ENCODE data around the gene SRGAP2C.
"Not testable (repeated sequence)": the region's sequence is repeated elsewhere in the genome, so short reads cannot be mapped to it uniquely, and the experiment has no call there.

The SRGAP2C gene

DNA sequence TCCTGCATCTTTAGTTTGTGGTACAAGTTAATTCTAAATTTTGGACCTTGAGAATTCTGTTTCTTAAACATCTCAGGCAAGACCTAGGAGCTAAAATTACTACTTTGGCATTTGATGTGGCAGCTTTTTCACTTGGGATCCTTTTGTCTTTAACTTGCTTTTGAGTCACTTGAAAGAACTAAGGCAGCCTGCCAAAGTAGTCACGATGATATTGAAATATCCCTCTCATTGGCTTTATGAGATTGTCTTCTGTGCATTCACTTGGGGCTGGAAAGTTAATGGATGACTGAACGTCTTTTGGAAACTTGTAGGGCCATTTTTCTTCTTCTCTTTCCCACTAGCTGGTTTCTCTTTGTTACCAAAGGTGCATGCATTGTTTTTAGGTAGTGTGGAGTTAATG lies 90.7 kb downstream of the SRGAP2C start:
- not testable (repeated sequence) for H4K8ac ChIP-seq (ENCODE audit: low read depth, low read length); H3K9ac ChIP-seq (ENCODE audit: low read length); H2BK12ac ChIP-seq (ENCODE audit: low read length); H3K4ac ChIP-seq (ENCODE audit: low read depth, low read length); H3K79me1 ChIP-seq (ENCODE audit: low read length); H3K4me2 ChIP-seq (ENCODE audit: low read length); H2AK5ac ChIP-seq (ENCODE audit: low read length); H3K4me3 ChIP-seq (ENCODE audit: low read depth, low read length); H3K36me3 ChIP-seq (ENCODE audit: control insufficient read depth in 1 of 2, insufficient read depth in 2 of 2, low read length in 2 of 2); DNase-seq; H3K27me3 ChIP-seq (ENCODE audit: insufficient read depth, low read length); H3K27ac ChIP-seq (ENCODE audit: low read depth, low read length); H3K14ac ChIP-seq (ENCODE audit: low read length); H2BK120ac ChIP-seq (ENCODE audit: insufficient read depth, low read length, poor library complexity); H3K18ac ChIP-seq (ENCODE audit: low read length); H3K79me2 ChIP-seq (ENCODE audit: control insufficient read depth, insufficient read depth, low read length, poor library complexity); H3K4me1 ChIP-seq (ENCODE audit: control insufficient read depth in 1 of 2, insufficient read depth in 2 of 2, low read length in 2 of 2); H2AFZ ChIP-seq (ENCODE audit: insufficient read depth, low read length, poor library complexity); H3K9me3 ChIP-seq (ENCODE audit: insufficient read depth, low read depth, low read length); H2BK5ac ChIP-seq (ENCODE audit: low read depth, low read length, poor library complexity); H3K23ac ChIP-seq (ENCODE audit: low read length); H4K12ac ChIP-seq (ENCODE audit: low read depth, low read length); H4K91ac ChIP-seq (ENCODE audit: low read depth, low read length)
- WGBS (ENCODE audit: extremely low coverage, insufficient coverage, insufficient read length): no CpG with 5 or more reads among the region's 2 CpGs

DNA sequence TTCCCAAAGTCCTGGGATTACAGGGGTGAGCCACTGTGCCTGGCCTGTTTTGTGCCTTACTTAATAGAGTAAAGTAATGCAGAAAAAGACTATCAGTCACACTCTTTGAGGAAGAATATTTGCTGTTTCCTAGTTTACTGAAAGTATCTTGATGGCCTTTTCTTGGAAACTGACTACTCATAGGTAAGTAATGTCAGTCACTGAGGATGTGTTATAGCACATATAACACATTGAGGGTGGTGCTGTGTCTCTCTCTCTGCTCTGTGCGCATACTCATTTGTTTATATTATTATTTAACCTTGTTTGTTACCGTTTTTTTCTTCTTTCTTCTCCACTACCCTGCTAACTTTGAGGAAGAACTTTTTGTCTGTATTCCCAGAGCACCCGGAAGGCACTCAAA lies 93.4 kb downstream of the SRGAP2C start:
- not testable (repeated sequence) for H4K91ac ChIP-seq (ENCODE audit: low read depth, low read length); H3K4me2 ChIP-seq (ENCODE audit: low read length); H4K12ac ChIP-seq (ENCODE audit: low read depth, low read length); H3K79me2 ChIP-seq (ENCODE audit: control insufficient read depth, insufficient read depth, low read length, poor library complexity); H3K36me3 ChIP-seq (ENCODE audit: control insufficient read depth in 1 of 2, insufficient read depth in 2 of 2, low read length in 2 of 2); H3K79me1 ChIP-seq (ENCODE audit: low read length); H3K14ac ChIP-seq (ENCODE audit: low read length); H3K23ac ChIP-seq (ENCODE audit: low read length); H3K27ac ChIP-seq (ENCODE audit: low read depth, low read length); H4K8ac ChIP-seq (ENCODE audit: low read depth, low read length); DNase-seq; H2AFZ ChIP-seq (ENCODE audit: insufficient read depth, low read length, poor library complexity); H3K27me3 ChIP-seq (ENCODE audit: insufficient read depth, low read length); H3K4me1 ChIP-seq (ENCODE audit: control insufficient read depth in 1 of 2, insufficient read depth in 2 of 2, low read length in 2 of 2); H3K9ac ChIP-seq (ENCODE audit: low read length); H3K18ac ChIP-seq (ENCODE audit: low read length); H2BK120ac ChIP-seq (ENCODE audit: insufficient read depth, low read length, poor library complexity); H2BK5ac ChIP-seq (ENCODE audit: low read depth, low read length, poor library complexity); H2AK5ac ChIP-seq (ENCODE audit: low read length); H3K4me3 ChIP-seq (ENCODE audit: low read depth, low read length); H3K4ac ChIP-seq (ENCODE audit: low read depth, low read length); H3K9me3 ChIP-seq (ENCODE audit: insufficient read depth, low read depth, low read length); H2BK12ac ChIP-seq (ENCODE audit: low read length)
- no CpG with 5 or more reads among the region's 3 CpGs for WGBS (ENCODE audit: extremely low coverage, insufficient coverage, insufficient read length)

- no CpG with 5 or more reads among the region's 4 CpGs for WGBS (ENCODE audit: extremely low coverage, insufficient coverage, insufficient read length)
- peak; percentile 1 to 2 for DNase-seq
- not testable (repeated sequence) for H3K9me3 ChIP-seq (ENCODE audit: insufficient read depth, low read depth, low read length)
Observed at GRCh38 chr1:121278777-121279547, 94.2 kb downstream of the SRGAP2C start.

DNA sequence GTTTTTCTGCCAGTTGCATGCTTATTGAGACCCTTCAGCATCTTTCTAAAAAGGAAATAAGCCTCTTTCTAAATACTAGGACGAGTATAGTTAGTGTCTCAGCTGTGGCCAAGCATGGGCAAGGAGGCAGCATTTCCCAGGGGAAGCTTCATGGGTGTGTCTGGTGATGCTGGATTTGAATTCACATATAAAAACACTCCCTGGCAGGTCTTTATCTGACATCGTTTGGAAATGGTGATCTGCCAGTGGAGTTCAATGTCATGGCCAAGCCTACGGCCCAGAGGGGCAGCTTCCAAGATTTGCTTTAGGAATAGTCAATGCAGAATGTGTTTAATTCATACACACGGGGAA lies 94.7 kb downstream of the SRGAP2C start:
- H3K4me3 ChIP-seq (ENCODE audit: low read depth, low read length); H3K27ac ChIP-seq (ENCODE audit: low read depth, low read length); H4K91ac ChIP-seq (ENCODE audit: low read depth, low read length); H3K18ac ChIP-seq (ENCODE audit: low read length); H3K79me2 ChIP-seq (ENCODE audit: control insufficient read depth, insufficient read depth, low read length, poor library complexity); H3K23ac ChIP-seq (ENCODE audit: low read length); H3K14ac ChIP-seq (ENCODE audit: low read length); H3K27me3 ChIP-seq (ENCODE audit: insufficient read depth, low read length); H2BK5ac ChIP-seq (ENCODE audit: low read depth, low read length, poor library complexity); H4K12ac ChIP-seq (ENCODE audit: low read depth, low read length); H3K36me3 ChIP-seq (ENCODE audit: control insufficient read depth in 1 of 2, insufficient read depth in 2 of 2, low read length in 2 of 2); DNase-seq; H3K9ac ChIP-seq (ENCODE audit: low read length); H4K8ac ChIP-seq (ENCODE audit: low read depth, low read length); H3K4me1 ChIP-seq (ENCODE audit: control insufficient read depth in 1 of 2, insufficient read depth in 2 of 2, low read length in 2 of 2); H2BK12ac ChIP-seq (ENCODE audit: low read length); H3K4ac ChIP-seq (ENCODE audit: low read depth, low read length); H2BK120ac ChIP-seq (ENCODE audit: insufficient read depth, low read length, poor library complexity); H3K9me3 ChIP-seq (ENCODE audit: insufficient read depth, low read depth, low read length); H2AK5ac ChIP-seq (ENCODE audit: low read length); H3K4me2 ChIP-seq (ENCODE audit: low read length); H2AFZ ChIP-seq (ENCODE audit: insufficient read depth, low read length, poor library complexity); H3K79me1 ChIP-seq (ENCODE audit: low read length): not testable (repeated sequence)
- WGBS (ENCODE audit: extremely low coverage, insufficient coverage, insufficient read length): no CpG with 5 or more reads among the region's 4 CpGs

More at GRCh38 chr1:121278777-121279547, 94.2 kb downstream of the SRGAP2C start:
- H3K36me3 ChIP-seq (ENCODE audit: control insufficient read depth in 1 of 2, insufficient read depth in 2 of 2, low read length in 2 of 2); H4K8ac ChIP-seq (ENCODE audit: low read depth, low read length); H4K91ac ChIP-seq (ENCODE audit: low read depth, low read length); H2AK5ac ChIP-seq (ENCODE audit: low read length); H2AFZ ChIP-seq (ENCODE audit: insufficient read depth, low read length, poor library complexity); H2BK120ac ChIP-seq (ENCODE audit: insufficient read depth, low read length, poor library complexity); H3K23ac ChIP-seq (ENCODE audit: low read length); H3K9ac ChIP-seq (ENCODE audit: low read length); H3K4ac ChIP-seq (ENCODE audit: low read depth, low read length); H3K4me2 ChIP-seq (ENCODE audit: low read length); H3K27me3 ChIP-seq (ENCODE audit: insufficient read depth, low read length); H3K4me1 ChIP-seq (ENCODE audit: control insufficient read depth in 1 of 2, insufficient read depth in 2 of 2, low read length in 2 of 2); H3K79me1 ChIP-seq (ENCODE audit: low read length); H3K14ac ChIP-seq (ENCODE audit: low read length); H2BK12ac ChIP-seq (ENCODE audit: low read length); H3K18ac ChIP-seq (ENCODE audit: low read length); H3K27ac ChIP-seq (ENCODE audit: low read depth, low read length); H2BK5ac ChIP-seq (ENCODE audit: low read depth, low read length, poor library complexity); H3K4me3 ChIP-seq (ENCODE audit: low read depth, low read length); H3K79me2 ChIP-seq (ENCODE audit: control insufficient read depth, insufficient read depth, low read length, poor library complexity); H4K12ac ChIP-seq (ENCODE audit: low read depth, low read length): not testable (repeated sequence)

Data from trophoblast cell (in vitro differentiated cells and primary cell).